WTC11 (cell line): ENCODE measurements around the gene TXN. TPM values are rescaled to one million over a fixed set of nuclear protein-coding genes. Genes with fewer than 3 reads are reported as not detected.
A peak's percentile ranks its signal among the peaks of the same experiment; 100 is the strongest.

ENCODE experiments used
- ATAC-seq: fragments of 200-7000 bp; cut with Tn5 transposase; 2 replicates; pipeline ENCODE4 v1.10.0; 2021; ENCODE audit warnings: mild to moderate bottlenecking, moderate library complexity
- CTCF ChIA-PET: fragments of 300-600 bp; sonication (Branson Sonifier 250); formaldehyde crosslinking; loops from one replicate; lab custom pipeline; 2021; ENCODE audit warnings: antibody characterized with exemption; lab: Charles Lee
- POLR2A ChIA-PET: fragments of 350-600 bp; sonication (Branson Sonifier 250); formaldehyde crosslinking; loops from one replicate; lab custom pipeline; 2021; ENCODE audit warnings: antibody characterized with exemption; lab: Charles Lee
- DNase-seq: peaks from one replicate; pipeline ENCODE4 v3.0.0; 2021; ENCODE audit warnings: low spot score
- H3K27ac Mint-ChIP-seq: 2 replicates; pipeline ENCODE4 v1.8.0; 2021; ENCODE audit warnings: mixed read lengths
- H3K27me3 Mint-ChIP-seq: 2 replicates; pipeline ENCODE4 v1.8.0; 2021; ENCODE audit warnings: low read depth, mild to moderate bottlenecking, moderate library complexity, mixed read lengths
- H3K36me3 Mint-ChIP-seq: 2 replicates; pipeline ENCODE4 v1.8.0; 2021; ENCODE audit warnings: mixed read lengths
- H3K4me1 Mint-ChIP-seq: 2 replicates; pipeline ENCODE4 v1.8.0; 2022; ENCODE audit warnings: mixed read lengths
- H3K4me3 Mint-ChIP-seq: 2 replicates; pipeline ENCODE4 v1.8.0; 2021; ENCODE audit warnings: mild to moderate bottlenecking, moderate library complexity, mixed read lengths
- H3K9me3 Mint-ChIP-seq: 2 replicates; pipeline ENCODE4 v1.8.0; 2021; ENCODE audit warnings: mixed read lengths
- ATF2 ChIP-seq: sonication (generic); formaldehyde crosslinking; IDR thresholded peaks from 2 replicates; pipeline ENCODE4 v1.8.1; 2022; ENCODE audit warnings: low read depth, missing genetic modification reagents, borderline replicate concordance
- CBFB ChIP-seq: sonication (generic); formaldehyde crosslinking; IDR thresholded peaks from 2 replicates; pipeline ENCODE4 v1.8.1; 2022; ENCODE audit warnings: mild to moderate bottlenecking, low read depth, missing genetic modification reagents
- CDX4 ChIP-seq: fragments of 250-450 bp; sonication (Bioruptor Pico); IDR thresholded peaks from 2 replicates; pipeline ENCODE4 v1.9.0; 2021; ENCODE audit warnings: moderate library complexity, mild to moderate bottlenecking, inconsistent platforms, borderline replicate concordance
- ETV6 ChIP-seq: sonication (generic); formaldehyde crosslinking; IDR thresholded peaks from 2 replicates; pipeline ENCODE4 v1.8.1; 2022; ENCODE audit warnings: mild to moderate bottlenecking, missing genetic modification reagents
- GRHL2 ChIP-seq: fragments of 250-450 bp; sonication (Bioruptor Pico); IDR thresholded peaks from 2 replicates; pipeline ENCODE4 v1.8.0; 2022; ENCODE audit warnings: mild to moderate bottlenecking, moderate library complexity; ENCODE audit not compliant: insufficient replicate concordance, severe bottlenecking
- IRF2 ChIP-seq: sonication (generic); formaldehyde crosslinking; IDR thresholded peaks from 2 replicates; pipeline ENCODE4 v1.8.0; 2022; ENCODE audit warnings: low read depth, missing genetic modification reagents, borderline replicate concordance
- MAX ChIP-seq: sonication (generic); formaldehyde crosslinking; IDR thresholded peaks from 2 replicates; pipeline ENCODE4 v1.8.0; 2022; ENCODE audit warnings: mild to moderate bottlenecking, missing genetic modification reagents
- MYBL2 ChIP-seq: sonication (generic); formaldehyde crosslinking; IDR thresholded peaks from 2 replicates; pipeline ENCODE4 v1.8.1; 2023; ENCODE audit warnings: mild to moderate bottlenecking, moderate library complexity, missing genetic modification reagents
- NFYB ChIP-seq: sonication (generic); formaldehyde crosslinking; conservative IDR thresholded peaks from 2 replicates; pipeline ENCODE4 v1.8.0; 2022; ENCODE audit warnings: low read depth, missing genetic modification reagents
- NR1H2 ChIP-seq: sonication (generic); formaldehyde crosslinking; IDR thresholded peaks from 2 replicates; pipeline ENCODE4 v1.9.0; 2021; ENCODE audit warnings: mild to moderate bottlenecking, moderate library complexity, missing genetic modification reagents
- NR2C2 ChIP-seq: sonication (generic); formaldehyde crosslinking; IDR thresholded peaks from 2 replicates; pipeline ENCODE4 v1.8.0; 2022; ENCODE audit warnings: mild to moderate bottlenecking, missing genetic modification reagents
- PREB ChIP-seq: sonication (generic); formaldehyde crosslinking; IDR thresholded peaks from 2 replicates; pipeline ENCODE4 v1.8.1; 2022; ENCODE audit warnings: mild to moderate bottlenecking, missing genetic modification reagents, moderate library complexity, borderline replicate concordance
- SMAD3 ChIP-seq: sonication (generic); formaldehyde crosslinking; IDR thresholded peaks from 2 replicates; pipeline ENCODE4 v1.8.0; 2022; ENCODE audit warnings: missing genetic modification reagents, mild to moderate bottlenecking, borderline replicate concordance
- SMAD4 ChIP-seq: sonication (generic); formaldehyde crosslinking; IDR thresholded peaks from 2 replicates; pipeline ENCODE4 v1.8.0; 2022; ENCODE audit warnings: mild to moderate bottlenecking, missing genetic modification reagents
- TCF7 ChIP-seq: sonication (generic); formaldehyde crosslinking; IDR thresholded peaks from 2 replicates; pipeline ENCODE4 v1.8.0; 2022; ENCODE audit warnings: mild to moderate bottlenecking, low read depth, missing genetic modification reagents, moderate library complexity
- ZMAT4 ChIP-seq: fragments of 250-450 bp; sonication (Bioruptor Pico); IDR thresholded peaks from 2 replicates; pipeline ENCODE4 v1.9.0; 2021; ENCODE audit warnings: mild to moderate bottlenecking
- ZNF423 ChIP-seq: fragments of 250-450 bp; sonication (Bioruptor Pico); IDR thresholded peaks from 2 replicates; pipeline ENCODE4 v2.1.2; 2022; ENCODE audit warnings: mild to moderate bottlenecking, moderate library complexity
- ZNF512 ChIP-seq: sonication (generic); formaldehyde crosslinking; IDR thresholded peaks from 2 replicates; pipeline ENCODE4 v1.8.1; 2022; ENCODE audit warnings: missing genetic modification reagents, borderline replicate concordance
- ZNF532 ChIP-seq: fragments of 250-450 bp; sonication (Bioruptor Pico); IDR thresholded peaks from 2 replicates; pipeline ENCODE4 v1.9.0; 2021; ENCODE audit warnings: mild to moderate bottlenecking, borderline replicate concordance
- total RNA-seq: library from RNA; stranded (reverse); gene quantifications from 3 replicates; pipeline ENCODE4 v1.2.3, GENCODE V29; 2021

The TXN gene
- total RNA-seq, 1 experiment from 2014 or later = 245 TPM

- Mint-ChIP-seq H3K27me3 (peaks cover 4% of the 10 kb centered on the region; the same call in 1 of the 2 replicates), H3K4me3 (no peak overlapping the region)
- CTCF ChIA-PET = interaction anchor here (1.1 kb wide), 1 partner anchor 11 kb away, joined by 3 read pairs; no protein-coding TSS in a partner anchor
Observed at GRCh38 chr9:110207071-110207641, 49.2 kb downstream of the TXN start.

GRCh38 chr9:110206389-110206788 is 49.9 kb downstream of the TXN start:
- POLR2A ChIA-PET = no interaction called here
- Mint-ChIP-seq H3K27ac (no peak overlapping the region), H3K27me3 (peaks cover 4% of the 10 kb centered on the region; the same call in 1 of the 2 replicates), H3K4me3 (no peak overlapping the region), H3K9me3 (peaks cover 9% of the 10 kb centered on the region), H3K36me3 (no peaks in the 10 kb centered on the region), H3K4me1 (no peaks in the 10 kb centered on the region)
- CTCF ChIA-PET = interaction anchor here (1.1 kb wide), 1 partner anchor 12 kb away, joined by 3 read pairs; no protein-coding TSS in a partner anchor
- ATAC-seq (no peak), DNase-seq (no peak)
- no peak for TF ChIP-seq PREB (CRISPR knock-in tag)
- no peak for TF ChIP-seq SMAD4 (CRISPR knock-in tag)
- no peak for TF ChIP-seq MAX (CRISPR knock-in tag)
- TF ChIP-seq CBFB (CRISPR knock-in tag) = no peak
- no peak for TF ChIP-seq GRHL2 (CRISPR knock-in tag)
- no peak for TF ChIP-seq NR2C2
- no peak for TF ChIP-seq ATF2 (CRISPR knock-in tag)

More at GRCh38 chr9:110207071-110207641, 49.2 kb downstream of the TXN start:
- no peak overlapping the region for H3K27ac Mint-ChIP-seq
- TF ChIP-seq IRF2 (CRISPR knock-in tag) (no peak), CDX4 (CRISPR knock-in tag) (no peak), ETV6 (CRISPR knock-in tag) (no peak), NR2C2 (no peak), ZMAT4 (no peak), ZNF532 (CRISPR knock-in tag) (no peak), NR1H2 (CRISPR knock-in tag) (no peak), TCF7 (CRISPR knock-in tag) (no peak), NFYB (CRISPR knock-in tag) (no peak), MYBL2 (CRISPR knock-in tag) (no peak), SMAD3 (CRISPR knock-in tag) (no peak), ZNF512 (no peak), ZNF423 (CRISPR knock-in tag) (no peak)
- no peaks in the 10 kb centered on the region for H3K4me1 Mint-ChIP-seq
- POLR2A ChIA-PET = no interaction called here
- peaks cover 13% of the 10 kb centered on the region for H3K9me3 Mint-ChIP-seq
- H3K36me3 Mint-ChIP-seq = no peaks in the 10 kb centered on the region
- DNase-seq (no peak), ATAC-seq (peak; percentile 44; the same call in 1 of the 2 replicates)
